Chondrocyte (in vitro differentiated cells): ENCODE data around the gene ZYX. TPM values are rescaled to one million over a fixed set of nuclear protein-coding genes. Genes with fewer than 3 reads are reported as not detected.
"Not testable (repeated sequence)": the region's sequence is repeated elsewhere in the genome, so short reads cannot be mapped to it uniquely, and the experiment has no call there.

Source experiments
- DNase-seq: peaks from one replicate; pipeline ENCODE4 v3.0.0; 2021; ENCODE audit warnings: mixed read lengths, low spot score
- H3K27ac Mint-ChIP-seq: one replicate; pipeline ENCODE4 v1.8.0; 2021; ENCODE audit warnings: mild to moderate bottlenecking, moderate library complexity, mixed read lengths; ENCODE audit not compliant: unreplicated experiment
- H3K27me3 Mint-ChIP-seq: 2 replicates; pipeline ENCODE4 v1.8.0; 2021; ENCODE audit warnings: low read depth, mixed read lengths
- H3K36me3 Mint-ChIP-seq: 2 replicates; pipeline ENCODE4 v1.8.0; 2021; ENCODE audit warnings: low read depth, mixed read lengths
- H3K4me1 Mint-ChIP-seq: 2 replicates; pipeline ENCODE4 v1.8.0; 2021; ENCODE audit warnings: low read depth, mild to moderate bottlenecking, mixed read lengths
- H3K4me3 Mint-ChIP-seq: one replicate; pipeline ENCODE4 v1.8.0; 2021; ENCODE audit warnings: mild to moderate bottlenecking, moderate library complexity, mixed read lengths; ENCODE audit not compliant: unreplicated experiment
- H3K9me3 Mint-ChIP-seq: 2 replicates; pipeline ENCODE4 v1.8.0; 2021; ENCODE audit warnings: low read depth, mixed read lengths
- total RNA-seq: library from RNA; stranded (reverse); gene quantifications from 3 replicates; pipeline ENCODE4 v1.2.1, GENCODE V29; 2021
- TF ChIP-seq, protein P1 (sequence below): fragments of 200-600 bp; sonication (generic); IDR thresholded peaks from 2 replicates; pipeline ENCODE4 v1.5.0; 2021; ENCODE audit warnings: antibody characterized with exemption, mild to moderate bottlenecking, moderate library complexity

Gene ZYX
- total RNA-seq, 1 donor from 2014 or later: 386 TPM

DNA sequence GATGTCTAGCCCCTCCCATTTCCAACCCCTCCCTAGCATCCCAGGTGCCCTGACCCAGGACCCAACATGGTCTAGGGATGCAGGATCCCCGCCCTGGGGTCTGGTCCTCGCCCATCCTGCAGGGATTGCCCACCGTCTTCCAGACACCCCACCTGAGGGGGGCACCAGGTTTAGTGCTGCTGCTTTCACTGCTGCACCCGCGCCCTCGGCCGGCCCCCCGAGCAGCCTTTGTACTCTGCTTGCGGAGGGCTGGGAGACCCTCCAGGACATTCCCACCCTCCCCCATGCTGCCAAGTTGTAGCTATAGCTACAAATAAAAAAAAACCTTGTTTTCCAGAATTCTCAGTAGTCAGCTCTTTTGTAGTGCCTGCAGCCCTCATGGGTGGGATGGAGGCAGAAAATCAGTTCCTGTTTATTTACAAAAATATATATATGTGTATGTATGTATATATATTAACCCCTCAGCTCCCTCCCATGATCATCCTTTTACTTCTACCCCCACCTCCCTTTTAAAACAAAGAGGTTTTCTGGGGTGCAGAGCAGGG is 9.7 kb downstream of the ZYX start:
- H3K4me3 Mint-ChIP-seq: no peak overlapping the region
- no peak for DNase-seq
- H3K4me1 Mint-ChIP-seq: peaks cover 49% of the 10 kb centered on the region
- H3K27ac Mint-ChIP-seq: peak overlapping the region; percentile 54
- peaks cover 31% of the 10 kb centered on the region for H3K36me3 Mint-ChIP-seq
- TF ChIP-seq, protein P1, sequence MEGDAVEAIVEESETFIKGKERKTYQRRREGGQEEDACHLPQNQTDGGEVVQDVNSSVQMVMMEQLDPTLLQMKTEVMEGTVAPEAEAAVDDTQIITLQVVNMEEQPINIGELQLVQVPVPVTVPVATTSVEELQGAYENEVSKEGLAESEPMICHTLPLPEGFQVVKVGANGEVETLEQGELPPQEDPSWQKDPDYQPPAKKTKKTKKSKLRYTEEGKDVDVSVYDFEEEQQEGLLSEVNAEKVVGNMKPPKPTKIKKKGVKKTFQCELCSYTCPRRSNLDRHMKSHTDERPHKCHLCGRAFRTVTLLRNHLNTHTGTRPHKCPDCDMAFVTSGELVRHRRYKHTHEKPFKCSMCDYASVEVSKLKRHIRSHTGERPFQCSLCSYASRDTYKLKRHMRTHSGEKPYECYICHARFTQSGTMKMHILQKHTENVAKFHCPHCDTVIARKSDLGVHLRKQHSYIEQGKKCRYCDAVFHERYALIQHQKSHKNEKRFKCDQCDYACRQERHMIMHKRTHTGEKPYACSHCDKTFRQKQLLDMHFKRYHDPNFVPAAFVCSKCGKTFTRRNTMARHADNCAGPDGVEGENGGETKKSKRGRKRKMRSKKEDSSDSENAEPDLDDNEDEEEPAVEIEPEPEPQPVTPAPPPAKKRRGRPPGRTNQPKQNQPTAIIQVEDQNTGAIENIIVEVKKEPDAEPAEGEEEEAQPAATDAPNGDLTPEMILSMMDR: no peak
- no peaks in the 10 kb centered on the region for H3K27me3 Mint-ChIP-seq
- no peaks in the 10 kb centered on the region for H3K9me3 Mint-ChIP-seq

DNA sequence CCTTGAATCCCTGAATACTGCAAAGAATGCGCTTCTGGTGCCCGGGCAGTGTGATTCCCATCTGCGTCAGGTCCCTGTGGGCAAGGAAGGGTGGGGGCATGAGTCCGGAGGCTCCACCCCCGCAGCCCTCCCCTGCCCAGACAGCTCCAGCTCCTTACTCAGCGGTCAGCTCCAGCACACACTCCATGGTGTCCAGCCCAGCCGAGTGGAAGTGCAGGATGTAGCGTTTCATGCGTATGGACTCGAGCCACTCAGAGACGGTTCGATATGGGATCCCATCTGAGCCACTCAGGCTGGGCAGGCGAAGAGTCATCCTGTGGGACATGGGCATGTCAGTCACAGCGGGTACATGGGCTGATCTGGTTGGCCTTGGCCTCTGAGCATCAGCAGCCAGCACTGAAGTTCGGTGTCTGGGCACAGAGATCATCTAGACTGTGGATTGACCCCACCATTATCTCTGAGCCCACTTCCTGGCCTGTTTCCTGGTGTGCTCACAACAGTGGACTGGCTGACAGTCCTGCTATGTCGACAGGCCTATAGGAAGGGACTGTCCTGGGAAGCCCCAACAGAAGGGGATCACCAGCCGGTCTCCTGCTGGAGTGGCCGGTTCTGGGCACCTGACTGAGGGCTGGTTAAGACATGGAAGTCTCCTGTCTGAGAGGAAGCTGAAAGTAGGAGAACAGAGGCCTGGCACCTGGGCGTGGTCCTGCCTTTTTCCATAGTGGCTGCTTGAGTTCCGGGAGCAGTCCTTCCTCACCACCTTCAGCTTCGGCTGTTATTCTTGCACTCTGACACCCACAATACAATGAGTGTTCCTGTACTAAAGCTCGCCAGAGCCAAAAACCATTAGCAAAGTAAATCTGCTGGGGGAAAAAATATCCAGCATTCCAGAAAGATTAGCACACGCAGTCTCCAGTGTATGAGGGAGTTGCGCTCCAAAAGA is 10.6 kb downstream of the ZYX start:
- Mint-ChIP-seq H3K9me3 (no peaks in the 10 kb centered on the region), H3K4me1 (peaks cover 49% of the 10 kb centered on the region), H3K27ac (peak overlapping the region; percentile 89), H3K36me3 (peaks cover 31% of the 10 kb centered on the region), H3K4me3 (no peak overlapping the region), H3K27me3 (no peaks in the 10 kb centered on the region)
- TF ChIP-seq, protein P1: no peak
- no peak for DNase-seq

DNA sequence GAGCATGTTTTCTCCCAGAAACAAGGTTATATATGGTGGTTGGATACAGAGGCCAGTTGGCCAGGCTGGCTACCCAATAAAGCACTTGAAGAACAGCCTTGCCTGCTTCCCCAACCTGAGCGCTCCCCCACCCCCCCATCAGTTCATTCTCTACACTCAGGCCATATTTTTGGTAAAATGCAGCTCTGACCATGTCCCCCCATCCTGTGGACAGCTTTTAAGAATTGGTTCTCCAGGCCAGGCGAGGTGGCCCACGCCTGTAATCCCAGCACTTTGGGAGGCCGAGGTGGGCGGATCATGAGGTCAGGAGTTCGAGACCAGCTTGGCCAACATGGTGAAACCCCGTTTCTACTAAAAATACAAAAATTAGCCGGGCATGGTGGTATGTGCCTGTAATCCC is 11.3 kb downstream of the ZYX start:
- H3K36me3 Mint-ChIP-seq: peaks cover 31% of the 10 kb centered on the region
- H3K4me3 Mint-ChIP-seq, DNase-seq, H3K27me3 Mint-ChIP-seq, H3K9me3 Mint-ChIP-seq: not testable (repeated sequence)
- H3K4me1 Mint-ChIP-seq: peaks cover 49% of the 10 kb centered on the region
- H3K27ac Mint-ChIP-seq: peak overlapping the region; percentile 89

DNA sequence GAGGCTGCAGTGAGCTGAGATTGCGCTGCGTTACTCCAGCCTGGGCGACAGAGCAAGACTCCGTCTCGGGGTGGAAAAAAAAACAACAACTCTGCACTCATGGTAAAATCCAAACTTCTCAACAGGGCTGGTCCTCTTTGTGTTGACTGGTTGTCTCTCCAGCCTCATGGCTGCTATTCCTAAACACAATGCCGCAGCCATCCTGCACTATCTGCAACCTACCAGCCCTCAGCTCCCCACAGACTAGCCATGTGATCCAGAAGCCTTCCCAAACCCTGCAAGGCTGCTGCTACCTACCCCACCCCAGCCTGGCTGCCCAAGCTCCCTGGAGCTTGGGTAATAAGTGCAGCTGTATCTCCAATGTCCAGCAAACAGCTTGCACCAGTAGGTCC is 11.7 kb downstream of the ZYX start:
- peaks cover 45% of the 10 kb centered on the region for H3K4me1 Mint-ChIP-seq
- no peak overlapping the region for H3K4me3 Mint-ChIP-seq
- no peaks in the 10 kb centered on the region for H3K27me3 Mint-ChIP-seq
- TF ChIP-seq, protein P1: no peak
- peak; percentile 44 for DNase-seq
- H3K27ac Mint-ChIP-seq: peak overlapping the region; percentile 89
- H3K9me3 Mint-ChIP-seq: no peaks in the 10 kb centered on the region
- H3K36me3 Mint-ChIP-seq: peaks cover 27% of the 10 kb centered on the region

GRCh38 chr7:143393267-143394041 is 12.3 kb downstream of the ZYX start:
- Mint-ChIP-seq H3K27ac (no peak overlapping the region), H3K4me1 (peaks cover 44% of the 10 kb centered on the region), H3K4me3 (no peak overlapping the region), H3K9me3 (no peaks in the 10 kb centered on the region), H3K27me3 (no peaks in the 10 kb centered on the region), H3K36me3 (peaks cover 27% of the 10 kb centered on the region)
- peak; percentile 72 for DNase-seq
- TF ChIP-seq, protein P1: no peak
